Memory B cell (primary cell): Measurements from ENCODE around the gene TTLL11.
"Not testable (repeated sequence)": the region's sequence is repeated elsewhere in the genome, so short reads cannot be mapped to it uniquely, and the experiment has no call there.

Experiments used
- ATAC-seq: fragments of 150-1000 bp; cut with Tn5 transposase; 2 replicates; pipeline ENCODE4 v1.10.0; 2021; ENCODE audit warnings: low read depth, mild to moderate bottlenecking, moderate library complexity
- DNase-seq, 2 donors: peaks; one replicate each; pipeline ENCODE4 v3.0.0; 2022; ENCODE audit warnings: low spot score in 2 of 2
- H3K27ac Mint-ChIP-seq: one replicate; pipeline ENCODE4 v1.8.0; 2022; ENCODE audit warnings: mild to moderate bottlenecking, moderate library complexity, mixed read lengths
- H3K27me3 Mint-ChIP-seq: one replicate; pipeline ENCODE4 v1.8.0; 2022; ENCODE audit warnings: mixed read lengths
- H3K36me3 Mint-ChIP-seq: one replicate; pipeline ENCODE4 v1.8.0; 2022; ENCODE audit warnings: mild to moderate bottlenecking, mixed read lengths
- H3K4me1 Mint-ChIP-seq: one replicate; pipeline ENCODE4 v1.8.0; 2022; ENCODE audit warnings: mixed read lengths
- H3K4me3 Mint-ChIP-seq: one replicate; pipeline ENCODE4 v1.8.0; 2022; ENCODE audit warnings: mild to moderate bottlenecking, moderate library complexity, mixed read lengths
- H3K9me3 Mint-ChIP-seq: one replicate; pipeline ENCODE4 v1.8.0; 2022; ENCODE audit warnings: mixed read lengths

Gene TTLL11

DNA sequence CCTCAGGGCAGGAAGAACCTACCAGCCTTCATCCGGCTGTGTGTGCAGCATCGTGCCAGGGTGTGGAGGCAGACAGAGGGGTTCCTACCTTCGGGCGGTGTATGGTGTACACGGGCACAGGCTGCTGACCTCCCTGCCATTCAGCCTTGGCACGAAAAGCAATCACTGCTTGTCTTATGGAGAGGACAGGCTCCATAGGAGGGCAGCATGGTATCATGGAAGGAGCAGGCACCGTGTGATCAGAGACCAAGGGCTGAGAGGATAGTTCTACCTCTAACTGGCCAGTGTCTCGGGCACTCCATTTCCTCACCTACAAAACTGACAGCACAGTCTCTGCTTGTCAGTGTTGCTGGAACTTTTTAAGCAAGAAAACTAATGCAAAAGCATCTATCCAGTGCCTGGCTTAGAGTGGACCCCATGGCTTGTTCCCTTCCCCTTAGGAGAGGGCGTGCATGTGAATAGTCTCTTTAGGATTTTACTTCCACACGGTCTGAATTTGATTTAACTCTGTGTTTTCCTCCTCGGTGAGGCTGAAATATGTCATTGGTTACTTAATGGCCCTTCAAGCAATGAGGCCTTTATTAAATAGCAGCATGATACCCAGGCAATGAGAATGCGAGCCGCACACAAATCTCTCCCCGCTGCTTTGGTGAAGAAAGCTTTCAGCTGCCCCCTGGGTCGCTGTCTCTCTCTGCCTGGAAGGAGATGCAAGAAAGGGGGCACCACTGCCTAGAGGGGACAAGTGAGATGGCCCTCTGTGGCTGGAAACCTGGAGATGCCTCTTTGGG, 22.2 kb downstream of the TTLL11 start:
- Mint-ChIP-seq H3K27ac (no peak overlapping the region), H3K9me3 (peaks cover 5% of the 10 kb centered on the region), H3K27me3 (no peaks in the 10 kb centered on the region), H3K36me3 (peaks cover 20% of the 10 kb centered on the region), H3K4me1 (peaks cover 9% of the 10 kb centered on the region), H3K4me3 (no peak overlapping the region)
- no peak for DNase-seq
- ATAC-seq = no peak

DNA sequence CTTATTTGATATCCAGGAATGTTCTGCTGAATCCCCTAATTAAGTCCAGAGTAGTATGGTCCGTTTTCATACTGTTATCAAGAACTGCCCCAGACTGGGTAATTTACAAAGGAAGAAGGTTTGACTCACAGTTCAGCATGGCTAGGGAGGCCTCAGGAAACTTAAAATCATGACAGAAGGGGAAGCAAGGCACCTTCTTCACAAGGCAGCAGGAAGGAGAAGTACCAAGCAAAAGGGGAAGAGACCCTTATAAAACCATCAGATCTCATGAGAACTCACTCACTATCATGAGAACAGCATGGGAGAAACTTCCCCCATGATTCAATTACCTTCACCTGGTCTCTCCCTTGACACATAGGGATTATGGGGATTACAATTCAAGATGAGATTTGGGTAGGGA, 26.4 kb downstream of the TTLL11 start:
- H3K27ac Mint-ChIP-seq, DNase-seq, ATAC-seq, H3K9me3 Mint-ChIP-seq, H3K4me3 Mint-ChIP-seq, H3K4me1 Mint-ChIP-seq, H3K27me3 Mint-ChIP-seq: not testable (repeated sequence)
- H3K36me3 Mint-ChIP-seq = peaks cover 21% of the 10 kb centered on the region

DNA sequence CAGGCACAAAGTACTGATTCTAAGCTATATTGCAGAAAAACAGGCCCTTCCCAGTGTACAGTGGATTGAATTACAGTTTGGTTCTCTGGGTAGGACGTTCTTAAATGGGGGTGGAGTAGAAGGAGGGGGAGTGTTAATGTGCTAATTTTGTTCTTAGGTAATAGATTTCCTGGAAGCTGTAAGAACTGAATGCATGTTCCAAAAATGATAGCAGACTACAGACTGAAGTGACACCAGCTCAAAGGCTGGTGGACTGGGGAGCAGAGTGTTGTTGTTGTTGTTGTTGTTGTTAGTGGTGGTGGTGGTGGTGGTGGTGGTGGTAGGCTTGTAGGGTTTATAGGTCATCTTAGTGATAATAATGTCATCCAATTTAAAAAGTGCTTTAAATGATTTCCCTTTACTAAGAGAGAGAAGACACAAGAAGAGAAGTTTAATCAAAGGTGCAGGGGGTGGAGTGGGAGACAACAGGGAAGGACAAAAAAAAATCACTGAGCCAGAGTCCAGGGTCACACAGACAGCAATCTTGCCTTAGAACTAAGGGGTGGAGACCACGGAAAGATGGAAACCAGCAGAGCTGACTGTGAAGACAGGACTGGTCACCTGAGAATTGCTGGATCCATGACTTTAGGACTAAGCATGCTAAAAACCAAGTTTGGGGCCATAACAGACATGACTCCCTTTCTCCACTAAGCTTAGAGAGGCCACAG, 27.0 kb downstream of the TTLL11 start:
- Mint-ChIP-seq H3K27ac (no peak overlapping the region), H3K36me3 (peaks cover 21% of the 10 kb centered on the region)

DNA sequence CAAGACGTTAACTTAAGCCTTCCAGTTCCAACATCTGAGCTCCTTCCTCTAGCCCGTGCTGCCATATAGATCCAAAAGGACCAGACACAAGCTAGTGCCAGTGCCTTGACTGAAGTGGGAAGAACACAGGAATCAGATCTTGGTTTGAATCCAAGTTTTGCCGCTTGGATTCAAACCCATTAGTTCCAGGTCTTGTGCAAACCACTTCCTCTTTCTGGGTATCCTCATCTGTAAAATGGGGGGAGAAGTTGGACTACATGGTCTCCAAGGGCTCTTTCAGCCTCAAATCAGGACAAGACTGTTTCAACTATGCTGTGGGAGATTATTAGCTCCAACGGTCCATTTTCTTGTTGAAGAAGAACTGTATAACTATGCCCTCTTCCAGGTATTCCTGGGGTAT, 32.6 kb downstream of the TTLL11 start:
- Mint-ChIP-seq H3K27me3 (no peaks in the 10 kb centered on the region), H3K4me3 (no peak overlapping the region), H3K36me3 (peaks cover 11% of the 10 kb centered on the region), H3K4me1 (peaks cover 8% of the 10 kb centered on the region), H3K27ac (no peak overlapping the region), H3K9me3 (no peaks in the 10 kb centered on the region)
- no peak for DNase-seq
- no peak for ATAC-seq

More for the DNA sequence above, 27.0 kb downstream of the TTLL11 start:
- DNase-seq = no peak
- peaks cover 7% of the 10 kb centered on the region for H3K9me3 Mint-ChIP-seq
- no peaks in the 10 kb centered on the region for H3K27me3 Mint-ChIP-seq
- no peak overlapping the region for H3K4me3 Mint-ChIP-seq
- ATAC-seq = no peak
- H3K4me1 Mint-ChIP-seq = peaks cover 10% of the 10 kb centered on the region

DNA sequence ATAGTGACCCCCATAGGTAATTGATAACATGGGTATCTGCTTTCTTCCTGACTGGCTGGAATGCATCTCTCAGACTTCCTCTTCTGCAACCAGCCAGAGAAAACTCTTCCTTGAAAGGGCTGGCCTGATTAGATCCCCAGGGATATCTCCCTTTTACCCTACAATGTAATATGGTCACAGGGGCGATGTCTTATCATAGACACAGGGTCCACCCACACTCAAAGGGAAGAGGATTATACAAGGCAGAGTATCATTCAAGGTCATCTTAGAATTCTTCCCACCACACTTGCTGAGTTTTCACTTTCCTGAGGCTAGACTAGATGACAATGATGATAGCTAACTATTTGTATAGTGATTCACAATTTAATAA, 33.2 kb downstream of the TTLL11 start:
- no peaks in the 10 kb centered on the region for H3K27me3 Mint-ChIP-seq
- no peak overlapping the region for H3K27ac Mint-ChIP-seq
- H3K4me3 Mint-ChIP-seq = no peak overlapping the region

DNA sequence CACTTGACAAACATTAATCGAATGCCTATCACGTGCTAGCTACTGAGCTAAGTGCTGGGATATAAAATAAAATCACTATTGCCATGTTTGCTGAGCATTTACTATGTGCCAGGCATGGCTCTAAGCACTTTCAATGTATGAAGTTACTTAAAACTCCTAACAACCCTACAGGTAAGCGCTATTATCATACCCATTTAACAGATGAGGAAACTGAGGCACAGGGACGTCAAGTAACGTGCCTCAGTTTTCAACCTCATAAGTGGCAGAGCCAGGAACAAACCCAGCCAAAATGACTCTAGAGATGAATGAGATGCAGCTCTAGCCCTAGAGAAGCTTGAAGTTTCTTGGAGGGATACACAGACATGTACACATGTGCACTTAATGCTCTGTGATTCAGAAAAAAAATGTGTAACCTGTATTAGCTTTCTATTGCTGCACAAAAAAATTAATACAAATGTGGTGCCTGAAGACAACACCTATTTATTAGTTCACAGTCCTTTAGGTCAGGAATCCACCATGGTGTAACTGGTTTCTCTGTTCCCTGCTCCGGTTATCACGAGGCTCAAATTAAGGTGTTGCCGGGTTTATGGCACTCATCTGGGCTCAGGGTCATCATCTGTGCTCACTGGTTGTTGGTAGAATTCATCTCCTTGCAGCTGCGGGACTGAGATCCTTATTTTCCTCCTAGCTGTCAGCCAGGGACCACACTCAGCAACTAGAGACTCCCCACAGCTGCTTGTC, 33.7 kb downstream of the TTLL11 start:
- ATAC-seq = no peak
- Mint-ChIP-seq H3K9me3 (no peaks in the 10 kb centered on the region), H3K4me3 (no peak overlapping the region), H3K27ac (no peak overlapping the region), H3K4me1 (peaks cover 11% of the 10 kb centered on the region), H3K27me3 (no peaks in the 10 kb centered on the region), H3K36me3 (peaks cover 14% of the 10 kb centered on the region)
- no peak for DNase-seq

More for the DNA sequence above, 33.2 kb downstream of the TTLL11 start:
- DNase-seq = no peak
- Mint-ChIP-seq H3K4me1 (peaks cover 9% of the 10 kb centered on the region), H3K9me3 (no peaks in the 10 kb centered on the region), H3K36me3 (peaks cover 11% of the 10 kb centered on the region)
- ATAC-seq = no peak

DNA sequence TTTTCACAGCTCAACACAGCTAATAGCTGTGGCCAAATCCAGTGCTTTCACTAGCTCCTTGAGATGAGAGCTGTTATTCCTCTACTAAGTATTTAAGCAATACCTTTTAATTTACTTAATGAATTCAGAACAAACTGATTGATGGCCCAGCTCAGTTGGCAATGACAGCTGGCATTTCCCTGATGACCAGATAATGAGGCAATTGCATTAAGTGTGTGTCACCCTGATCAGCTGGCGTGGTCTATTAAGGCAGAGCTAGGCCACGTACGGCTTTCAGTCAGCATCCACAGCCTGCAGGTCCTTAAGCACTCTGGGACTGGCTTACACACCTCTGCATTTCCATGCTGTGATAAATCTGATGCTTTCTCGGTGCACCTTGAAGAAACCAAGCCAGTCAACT, 34.4 kb downstream of the TTLL11 start:
- Mint-ChIP-seq H3K36me3 (peaks cover 13% of the 10 kb centered on the region), H3K27ac (no peak overlapping the region), H3K4me3 (no peak overlapping the region), H3K4me1 (peaks cover 10% of the 10 kb centered on the region), H3K27me3 (no peaks in the 10 kb centered on the region), H3K9me3 (no peaks in the 10 kb centered on the region)
- ATAC-seq (no peak), DNase-seq (no peak)

DNA sequence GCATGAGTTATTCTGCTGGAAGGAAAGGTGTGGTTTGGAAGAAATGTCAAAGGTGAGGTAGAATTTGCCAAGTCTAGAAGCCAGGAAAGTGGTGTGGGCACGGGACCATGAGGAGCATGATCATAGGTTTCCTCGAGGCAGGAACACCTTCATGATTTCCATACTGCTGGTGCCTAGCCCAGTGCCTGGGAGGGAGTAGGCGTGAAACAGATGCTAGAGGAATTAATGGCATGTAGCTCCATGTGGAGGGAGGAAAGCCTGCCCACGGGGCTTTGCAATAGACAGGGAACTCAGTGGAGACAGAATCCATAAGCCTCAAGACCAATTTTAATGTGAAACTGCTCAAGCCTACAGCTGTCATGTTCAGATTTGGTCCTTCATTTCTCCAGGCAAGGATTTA, 35.1 kb downstream of the TTLL11 start:
- Mint-ChIP-seq H3K9me3 (no peaks in the 10 kb centered on the region), H3K4me3 (no peak overlapping the region), H3K36me3 (peaks cover 17% of the 10 kb centered on the region), H3K27ac (no peak overlapping the region), H3K27me3 (no peaks in the 10 kb centered on the region), H3K4me1 (peaks cover 10% of the 10 kb centered on the region)
- no peak for ATAC-seq
- DNase-seq = no peak

DNA sequence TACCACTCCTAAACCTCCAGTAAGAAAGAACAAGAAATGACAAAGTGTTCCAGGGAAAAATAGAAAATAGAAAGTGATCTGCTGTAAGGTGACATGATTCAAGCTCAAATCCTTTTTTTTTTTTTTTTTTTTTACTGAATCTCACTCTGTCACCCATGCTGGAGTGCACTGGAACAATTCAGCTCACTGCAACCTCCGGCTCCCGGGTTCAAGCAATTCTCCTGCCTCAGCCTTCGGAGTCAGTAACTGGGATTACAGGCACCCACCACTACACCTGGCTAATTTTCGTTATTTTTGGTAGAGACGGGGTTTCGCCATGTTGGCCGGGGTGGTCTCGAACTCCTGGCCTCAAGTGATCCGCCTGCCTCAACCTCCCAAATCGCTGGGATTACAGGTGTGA, 35.9 kb downstream of the TTLL11 start:
- ATAC-seq = no peak
- peaks cover 24% of the 10 kb centered on the region for H3K36me3 Mint-ChIP-seq
- H3K4me3 Mint-ChIP-seq = no peak overlapping the region
- H3K27me3 Mint-ChIP-seq = no peaks in the 10 kb centered on the region
- no peak overlapping the region for H3K27ac Mint-ChIP-seq
- no peak for DNase-seq
- H3K9me3 Mint-ChIP-seq = no peaks in the 10 kb centered on the region
- H3K4me1 Mint-ChIP-seq = peaks cover 10% of the 10 kb centered on the region

DNA sequence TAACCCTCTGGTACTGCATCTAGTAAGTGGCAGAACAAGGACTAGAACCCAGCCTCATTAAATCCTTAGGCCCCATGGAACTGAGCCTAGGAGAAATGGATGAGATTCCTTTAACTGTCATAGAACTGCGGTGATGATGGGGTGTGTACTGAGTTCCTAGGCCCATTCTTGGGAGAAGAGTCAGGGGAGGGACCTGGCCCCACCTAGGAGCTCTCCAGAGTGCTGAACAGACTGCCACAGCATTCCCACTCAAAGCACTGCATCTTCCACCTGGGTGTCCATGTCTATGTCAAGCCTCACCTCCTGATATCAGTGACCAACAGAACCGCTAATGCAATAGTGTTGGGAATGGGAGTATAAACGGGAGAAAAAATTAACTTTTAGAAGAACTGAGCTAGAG, 36.6 kb downstream of the TTLL11 start:
- DNase-seq = no peak
- Mint-ChIP-seq H3K4me3 (no peak overlapping the region), H3K4me1 (peaks cover 10% of the 10 kb centered on the region), H3K27me3 (no peaks in the 10 kb centered on the region), H3K36me3 (peaks cover 26% of the 10 kb centered on the region), H3K27ac (no peak overlapping the region), H3K9me3 (no peaks in the 10 kb centered on the region)
- ATAC-seq = no peak

DNA sequence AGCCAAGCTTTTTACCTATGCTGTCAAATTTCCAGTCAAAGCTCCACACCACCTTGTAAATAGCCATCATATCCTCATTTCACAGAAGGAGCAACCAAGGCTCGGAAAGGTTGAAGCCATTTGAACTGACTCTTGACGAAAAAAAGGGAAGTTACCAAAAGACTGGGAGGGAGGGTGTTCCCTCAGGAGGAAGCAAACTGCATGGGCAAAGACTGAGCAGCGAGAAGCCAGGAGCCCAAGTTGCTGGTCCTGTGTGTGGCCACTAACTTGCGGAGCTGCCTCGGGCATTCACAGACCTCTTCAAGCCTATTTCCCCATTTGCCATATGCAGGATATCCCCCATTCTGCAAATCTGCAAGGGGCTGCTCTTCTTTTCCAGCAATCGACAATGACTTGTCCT, 37.4 kb downstream of the TTLL11 start:
- Mint-ChIP-seq H3K4me3 (no peak overlapping the region), H3K36me3 (peaks cover 25% of the 10 kb centered on the region), H3K4me1 (peaks cover 7% of the 10 kb centered on the region), H3K9me3 (no peaks in the 10 kb centered on the region), H3K27me3 (no peaks in the 10 kb centered on the region), H3K27ac (no peak overlapping the region)
- ATAC-seq = no peak
- DNase-seq = no peak

DNA sequence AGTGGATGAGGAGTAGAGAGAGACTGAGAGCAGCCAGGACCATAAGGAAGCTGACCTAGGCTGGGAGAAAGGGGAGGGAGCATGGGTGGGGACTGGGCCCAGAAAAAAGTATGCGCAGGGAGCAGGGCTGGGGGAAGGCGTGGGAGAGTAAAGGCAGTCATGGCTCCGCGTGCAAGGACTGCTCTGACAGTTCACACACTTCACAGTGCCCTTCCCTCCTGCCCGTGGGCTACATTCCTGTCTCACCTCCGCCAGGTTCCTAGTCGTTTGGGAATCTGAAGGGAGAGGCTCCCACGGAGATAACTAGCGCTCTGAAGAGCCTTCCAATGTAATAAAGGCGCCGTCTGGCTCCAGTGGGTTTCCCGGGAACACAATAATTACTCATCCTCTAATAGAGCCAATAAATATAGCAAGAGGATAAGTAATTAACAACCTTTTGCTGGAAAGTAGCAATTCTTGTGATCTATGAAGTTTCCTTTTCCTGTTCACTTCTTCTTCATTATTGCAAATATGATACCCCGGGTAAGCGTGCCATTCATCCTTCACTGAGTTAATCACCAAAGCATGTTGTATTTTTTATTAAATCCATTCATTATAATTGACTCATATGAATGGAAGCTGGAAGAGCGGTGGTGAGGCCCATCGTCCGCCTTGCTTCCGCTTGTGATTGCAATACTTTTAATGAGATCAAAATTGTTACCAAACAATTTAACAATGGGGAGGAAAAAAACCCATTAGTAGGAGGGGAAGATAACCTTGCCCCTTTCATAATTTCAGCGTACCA, 39.3 kb downstream of the TTLL11 start:
- no peak overlapping the region for H3K4me3 Mint-ChIP-seq
- no peaks in the 10 kb centered on the region for H3K27me3 Mint-ChIP-seq
- ATAC-seq (no peak), DNase-seq (no peak)
- no peak overlapping the region for H3K27ac Mint-ChIP-seq
- H3K9me3 Mint-ChIP-seq = no peaks in the 10 kb centered on the region
- H3K36me3 Mint-ChIP-seq = peaks cover 25% of the 10 kb centered on the region
- peaks cover 7% of the 10 kb centered on the region for H3K4me1 Mint-ChIP-seq

DNA sequence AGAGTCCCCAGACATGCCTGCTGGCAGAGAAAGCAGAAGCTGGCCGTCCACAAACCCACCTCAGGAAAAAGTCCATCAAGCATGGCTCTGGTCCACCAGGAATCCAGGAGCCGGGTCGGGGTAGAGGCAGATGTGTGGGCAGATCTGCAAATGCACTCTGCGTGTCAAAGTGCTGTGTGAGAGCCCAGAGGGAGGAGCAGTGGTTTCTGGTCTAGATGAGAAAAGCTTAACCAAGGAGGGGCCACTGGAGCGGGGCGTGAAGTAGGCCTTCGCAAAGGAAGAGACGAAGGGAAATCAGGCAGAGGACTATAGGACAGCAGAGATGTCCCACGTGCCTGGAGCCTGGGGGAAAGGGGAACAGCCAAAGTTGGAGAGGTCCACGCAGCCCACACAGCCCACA, 40.0 kb downstream of the TTLL11 start:
- Mint-ChIP-seq H3K4me1 (peaks cover 7% of the 10 kb centered on the region), H3K27ac (no peak overlapping the region), H3K4me3 (no peak overlapping the region), H3K27me3 (no peaks in the 10 kb centered on the region), H3K9me3 (no peaks in the 10 kb centered on the region), H3K36me3 (peaks cover 25% of the 10 kb centered on the region)
- ATAC-seq = no peak
- no peak for DNase-seq
